ENCODE data around the gene PCP4L1. TPM values are rescaled to one million over a fixed set of nuclear protein-coding genes. Genes with fewer than 3 reads are reported as not detected.

PCP4L1 gene
- total RNA-seq, 1 experiment from 2014 or later: 0.83 TPM

- Mint-ChIP-seq H3K27ac (no peak overlapping the region), H3K4me3 (no peak overlapping the region), H3K4me1 (peaks cover 8 to 18% of the 10 kb centered on the region in 2 experiments), H3K27me3 (ENCODE audit: low read depth) (peaks cover 34% of the 10 kb centered on the region), H3K36me3 (ENCODE audit: insufficient read depth in 1 of 3, low read depth in 3 of 3) (peaks cover 0 to 8% (median 3%) of the 10 kb centered on the region in 3 experiments; a peak in 3 of 7 replicates), H3K9me3 (peaks cover 8 to 9% of the 10 kb centered on the region in 2 experiments; a peak in 4 of 5 replicates)
- Histone ChIP-seq H2AFZ (ENCODE audit: low read length) (no peak overlapping the region), H2BK120ac (ENCODE audit: low read depth, low read length, poor library complexity, severe bottlenecking) (no peak overlapping the region), H3K18ac (ENCODE audit: insufficient read length, low read depth, low read length) (no peak overlapping the region), H3K14ac (ENCODE audit: insufficient read depth, low read length) (no peak overlapping the region), H3K9me3 (ENCODE audit: control insufficient read depth, low read depth, low read length) (no peaks in the 10 kb centered on the region), H2AK5ac (ENCODE audit: insufficient read length, low read length) (no peak overlapping the region), H4K8ac (replicated peaks; ENCODE audit: insufficient read length, low read depth, low read length) (no peak overlapping the region), H2BK20ac (ENCODE audit: low read depth, low read length, poor library complexity, severe bottlenecking) (no peak overlapping the region), H3K27ac (ENCODE audit: insufficient read length, low read depth, low read length) (no peak overlapping the region), H3K4me1 (ENCODE audit: insufficient read depth, low read length) (peaks cover 4% of the 10 kb centered on the region; the same call in 1 of the 2 replicates), H3K23me2 (ENCODE audit: insufficient read length, low read depth, low read length, poor library complexity, severe bottlenecking) (no peaks in the 10 kb centered on the region), H3K4ac (ENCODE audit: low read depth, low read length) (no peak overlapping the region), H4K5ac (ENCODE audit: insufficient read length, low read depth, low read length) (no peak overlapping the region), H3K4me2 (ENCODE audit: insufficient read depth, insufficient read length, low read length) (no peak overlapping the region), H4K20me1 (ENCODE audit: control insufficient read depth, insufficient read depth, insufficient read length) (no peaks in the 10 kb centered on the region), H3K23ac (ENCODE audit: insufficient read length, low read depth, low read length) (no peak overlapping the region), H3K79me1 (ENCODE audit: insufficient read depth, low read depth, low read length, poor library complexity, severe bottlenecking) (no peaks in the 10 kb centered on the region), H2BK15ac (ENCODE audit: low read depth, low read length) (no peak overlapping the region), H3K9ac (ENCODE audit: extremely low read depth, insufficient read length, low read length) (no peak overlapping the region), H3T11ph (ENCODE audit: low read length) (no peak overlapping the region), H4K91ac (ENCODE audit: insufficient read length, low read depth, low read length) (no peak overlapping the region), H3K79me2 (ENCODE audit: insufficient read depth, low read length) (no peaks in the 10 kb centered on the region), H2BK5ac (ENCODE audit: insufficient read length, low read length) (no peak overlapping the region), H3K56ac (ENCODE audit: insufficient read length, low read depth, low read length) (no peak overlapping the region), H2BK12ac (ENCODE audit: insufficient read length, low read depth, low read length) (no peak overlapping the region), H3K27me3 (ENCODE audit: insufficient read depth, low read length) (no peaks in the 10 kb centered on the region)
- no CpG with 5 or more reads among the region's 1 CpG for WGBS (ENCODE audit: extremely low coverage, insufficient read length, low lambda C conversion rate)
- no peak for TF ChIP-seq CTCF (conservative IDR thresholded peaks at IDR 0.05)
- DNase-seq: no peak
These were observed 24.4 kb downstream of the PCP4L1 start for GRCh38 chr1:161282991-161283390.
